ENCODE results near the gene ARPC4.

The ARPC4 gene

GRCh38 chr3:9792405-9793160 lies at the start of gene ARPC4, which contains the start of gene TADA3:
Gene ARPC4, plus strand, starts transcription at chr3:9793082. Its CDS starts 40 bp downstream, at chr3:9793122.
Gene TADA3, minus strand, starts transcription at chr3:9792473. Its CDS starts 1,007 bp downstream, at chr3:9791466.
- DNase-seq, result peak; percentile 62

- no peak for DNase-seq
These were observed 49.3 kb upstream of the ARPC4 start for GRCh38 chr3:9743548-9743947.

GRCh38 chr3:9744162-9744561 lies 48.7 kb upstream of the ARPC4 start:
- DNase-seq, result no peak

GRCh38 chr3:9745521-9745920 lies 47.4 kb upstream of the ARPC4 start:
- no peak for DNase-seq

GRCh38 chr3:9746330-9746729 lies 46.6 kb upstream of the ARPC4 start:
- no peak for DNase-seq

GRCh38 chr3:9747267-9747666 lies 45.6 kb upstream of the ARPC4 start:
- DNase-seq, result no peak

- DNase-seq, result no peak
These were observed 44.9 kb upstream of the ARPC4 start for GRCh38 chr3:9748031-9748430.

- DNase-seq, result no peak
These were observed 43.6 kb upstream of the ARPC4 start for GRCh38 chr3:9749296-9749644.

- peak; percentile 81 for DNase-seq
These were observed 43.0 kb upstream of the ARPC4 start, which contains the start of gene OGG1 for GRCh38 chr3:9749645-9750555. Gene OGG1, plus strand, starts transcription at chr3:9749952. Its CDS starts 335 bp downstream, at chr3:9750287.

- DNase-seq, result no peak
These were observed 42.1 kb upstream of the ARPC4 start for GRCh38 chr3:9750556-9751411.

- no peak for DNase-seq
These were observed 38.2 kb upstream of the ARPC4 start for GRCh38 chr3:9754678-9755077.

- no peak for DNase-seq
These were observed 35.5 kb upstream of the ARPC4 start for GRCh38 chr3:9757427-9757826.

GRCh38 chr3:9760779-9761505 lies 31.9 kb upstream of the ARPC4 start:
- DNase-seq, result no peak

- DNase-seq, result no peak
These were observed 31.0 kb upstream of the ARPC4 start for GRCh38 chr3:9761919-9762318.

GRCh38 chr3:9762871-9763270 lies 30.0 kb upstream of the ARPC4 start:
- no peak for DNase-seq

GRCh38 chr3:9765865-9766264 lies 27.0 kb upstream of the ARPC4 start:
- no peak for DNase-seq

- DNase-seq, result no peak
These were observed 25.5 kb upstream of the ARPC4 start for GRCh38 chr3:9767418-9767817.

- no peak for DNase-seq
These were observed 24.6 kb upstream of the ARPC4 start for GRCh38 chr3:9768141-9768775.

- DNase-seq, result no peak
These were observed 23.9 kb upstream of the ARPC4 start for GRCh38 chr3:9769012-9769411.

- DNase-seq, result peak; percentile 1
These were observed 23.2 kb upstream of the ARPC4 start, which contains the start of gene CAMK1 for GRCh38 chr3:9769426-9770275. Gene CAMK1, minus strand, starts transcription at chr3:9769947. Its CDS starts 2,198 bp downstream, at chr3:9767749.

All from DMS153 (cell line).